SK-N-SH (cell line): Measurements from ENCODE around the gene SUN5.

ENCODE experiments used
- EP300 ChIP-seq, 2 experiments: IDR thresholded peaks; 2 replicates each; pipeline versions ENCODE4 v1.4.0 to v1.6.1; 2012; ENCODE audit warnings: borderline replicate concordance in 1 of 2, low read depth in 1 of 2, low read length in 1 of 2
- EZH2phosphoT487 ChIP-seq: fragments of 200-600 bp; sonication (generic); IDR thresholded peaks from 2 replicates; pipeline ENCODE4 v1.6.1; 2017; ENCODE audit warnings: low read depth, mixed run types, mild to moderate bottlenecking, antibody characterized with exemption, moderate library complexity, borderline replicate concordance
- GABPA ChIP-seq: IDR thresholded peaks from 2 replicates; pipeline ENCODE4 v1.4.0; 2012; ENCODE audit warnings: low read depth, mild to moderate bottlenecking
- JUND ChIP-seq: IDR thresholded peaks from 2 replicates; pipeline ENCODE4 v1.4.0; 2012
- MEF2A ChIP-seq: IDR thresholded peaks from 2 replicates; pipeline ENCODE4 v1.4.0; 2012; ENCODE audit warnings: low read depth, borderline replicate concordance
- POLR2AphosphoS5 ChIP-seq: IDR thresholded peaks from 2 replicates; pipeline ENCODE4 v1.6.1; 2012; ENCODE audit warnings: low read depth, low read length
- RCOR1 ChIP-seq: fragments of 150-350 bp; IDR thresholded peaks from 2 replicates; pipeline ENCODE4 v1.6.1; 2017; ENCODE audit warnings: antibody characterized with exemption, low read length
- SIN3A ChIP-seq: IDR thresholded peaks from 2 replicates; pipeline ENCODE4 v1.6.1; 2012; ENCODE audit warnings: low read depth, mild to moderate bottlenecking, low read length, moderate library complexity, borderline replicate concordance
- TAF1 ChIP-seq: IDR thresholded peaks from 2 replicates; pipeline ENCODE4 v1.6.1; 2012; ENCODE audit warnings: low read depth, mild to moderate bottlenecking, low read length, moderate library complexity, borderline replicate concordance
- TCF12 ChIP-seq: IDR thresholded peaks from 2 replicates; pipeline ENCODE4 v1.4.0; 2012
- TEAD4 ChIP-seq: IDR thresholded peaks from 2 replicates; pipeline ENCODE4 v1.4.0; 2012; ENCODE audit warnings: mild to moderate bottlenecking, borderline replicate concordance; ENCODE audit not compliant: insufficient read depth
- YY1 ChIP-seq: IDR thresholded peaks from 2 replicates; pipeline ENCODE4 v1.4.0; 2012; ENCODE audit warnings: low read depth, mild to moderate bottlenecking
- TF ChIP-seq, protein P1 (sequence below): IDR thresholded peaks from 2 replicates; pipeline ENCODE4 v1.6.1; 2012; ENCODE audit warnings: mild to moderate bottlenecking, low read depth, low read length, moderate library complexity
- TF ChIP-seq, protein P2 (sequence below): fragments of 200-600 bp; sonication (generic); IDR thresholded peaks from 2 replicates; pipeline ENCODE4 v1.6.1; 2017; ENCODE audit warnings: antibody characterized with exemption, mild to moderate bottlenecking, moderate library complexity

DNA sequence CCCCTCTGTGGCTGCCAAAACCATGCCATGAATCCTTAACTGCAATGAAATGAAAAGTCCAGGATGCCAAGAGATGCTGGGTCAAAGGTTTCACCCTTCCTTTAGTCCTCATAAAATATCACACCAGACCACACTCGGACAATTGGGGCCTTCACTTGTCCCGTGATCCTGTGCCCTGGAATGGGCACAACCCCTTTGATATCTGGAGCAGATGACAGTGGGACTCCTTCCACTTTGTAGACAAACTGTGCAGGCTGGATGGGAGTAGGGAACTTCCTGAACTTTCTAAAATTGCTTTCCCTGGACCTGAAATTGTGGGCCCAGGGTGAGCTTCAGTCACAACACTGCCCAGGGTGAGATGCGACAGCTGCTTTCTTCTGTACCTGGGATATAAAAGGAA is 17.6 kb upstream of the SUN5 start:
- TF ChIP-seq EZH2phosphoT487 (no peak), EP300 (IDR thresholded peaks at IDR 0.05; ENCODE audit: borderline replicate concordance in 1 of 2, low read depth in 1 of 2, low read length in 1 of 2) (no peak), JUND (no peak), TAF1 (no peak), RCOR1 (no peak), MEF2A (no peak), SIN3A (no peak), TEAD4 (no peak), TCF12 (no peak), POLR2AphosphoS5 (no peak), GABPA (no peak), YY1 (no peak)
- TF ChIP-seq, protein P1, sequence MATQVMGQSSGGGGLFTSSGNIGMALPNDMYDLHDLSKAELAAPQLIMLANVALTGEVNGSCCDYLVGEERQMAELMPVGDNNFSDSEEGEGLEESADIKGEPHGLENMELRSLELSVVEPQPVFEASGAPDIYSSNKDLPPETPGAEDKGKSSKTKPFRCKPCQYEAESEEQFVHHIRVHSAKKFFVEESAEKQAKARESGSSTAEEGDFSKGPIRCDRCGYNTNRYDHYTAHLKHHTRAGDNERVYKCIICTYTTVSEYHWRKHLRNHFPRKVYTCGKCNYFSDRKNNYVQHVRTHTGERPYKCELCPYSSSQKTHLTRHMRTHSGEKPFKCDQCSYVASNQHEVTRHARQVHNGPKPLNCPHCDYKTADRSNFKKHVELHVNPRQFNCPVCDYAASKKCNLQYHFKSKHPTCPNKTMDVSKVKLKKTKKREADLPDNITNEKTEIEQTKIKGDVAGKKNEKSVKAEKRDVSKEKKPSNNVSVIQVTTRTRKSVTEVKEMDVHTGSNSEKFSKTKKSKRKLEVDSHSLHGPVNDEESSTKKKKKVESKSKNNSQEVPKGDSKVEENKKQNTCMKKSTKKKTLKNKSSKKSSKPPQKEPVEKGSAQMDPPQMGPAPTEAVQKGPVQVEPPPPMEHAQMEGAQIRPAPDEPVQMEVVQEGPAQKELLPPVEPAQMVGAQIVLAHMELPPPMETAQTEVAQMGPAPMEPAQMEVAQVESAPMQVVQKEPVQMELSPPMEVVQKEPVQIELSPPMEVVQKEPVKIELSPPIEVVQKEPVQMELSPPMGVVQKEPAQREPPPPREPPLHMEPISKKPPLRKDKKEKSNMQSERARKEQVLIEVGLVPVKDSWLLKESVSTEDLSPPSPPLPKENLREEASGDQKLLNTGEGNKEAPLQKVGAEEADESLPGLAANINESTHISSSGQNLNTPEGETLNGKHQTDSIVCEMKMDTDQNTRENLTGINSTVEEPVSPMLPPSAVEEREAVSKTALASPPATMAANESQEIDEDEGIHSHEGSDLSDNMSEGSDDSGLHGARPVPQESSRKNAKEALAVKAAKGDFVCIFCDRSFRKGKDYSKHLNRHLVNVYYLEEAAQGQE: no peak
- TF ChIP-seq, protein P2, sequence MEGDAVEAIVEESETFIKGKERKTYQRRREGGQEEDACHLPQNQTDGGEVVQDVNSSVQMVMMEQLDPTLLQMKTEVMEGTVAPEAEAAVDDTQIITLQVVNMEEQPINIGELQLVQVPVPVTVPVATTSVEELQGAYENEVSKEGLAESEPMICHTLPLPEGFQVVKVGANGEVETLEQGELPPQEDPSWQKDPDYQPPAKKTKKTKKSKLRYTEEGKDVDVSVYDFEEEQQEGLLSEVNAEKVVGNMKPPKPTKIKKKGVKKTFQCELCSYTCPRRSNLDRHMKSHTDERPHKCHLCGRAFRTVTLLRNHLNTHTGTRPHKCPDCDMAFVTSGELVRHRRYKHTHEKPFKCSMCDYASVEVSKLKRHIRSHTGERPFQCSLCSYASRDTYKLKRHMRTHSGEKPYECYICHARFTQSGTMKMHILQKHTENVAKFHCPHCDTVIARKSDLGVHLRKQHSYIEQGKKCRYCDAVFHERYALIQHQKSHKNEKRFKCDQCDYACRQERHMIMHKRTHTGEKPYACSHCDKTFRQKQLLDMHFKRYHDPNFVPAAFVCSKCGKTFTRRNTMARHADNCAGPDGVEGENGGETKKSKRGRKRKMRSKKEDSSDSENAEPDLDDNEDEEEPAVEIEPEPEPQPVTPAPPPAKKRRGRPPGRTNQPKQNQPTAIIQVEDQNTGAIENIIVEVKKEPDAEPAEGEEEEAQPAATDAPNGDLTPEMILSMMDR: no peak
